ENCODE data around the gene KCNT1. TPM values are rescaled to one million over a fixed set of nuclear protein-coding genes. Genes with fewer than 3 reads are reported as not detected.

KCNT1 gene
- total RNA-seq, 2 donors from 2014 or later: under 0.01 TPM

- H3K27ac ChIP-seq: no peak overlapping the region
- TF ChIP-seq POLR2A (IDR thresholded peaks at IDR 0.05) (no peak), CTCF (IDR thresholded peaks at IDR 0.05) (no peak)
- H3K27me3 ChIP-seq: no peaks in the 10 kb centered on the region
- intact Hi-C loops (cut with DNase I): no loop called here
- no peaks in the 10 kb centered on the region for H3K4me1 ChIP-seq
- no peaks in the 10 kb centered on the region for H3K9me3 ChIP-seq
- DNase-seq (no peak), ATAC-seq (no peak)
- H3K4me3 ChIP-seq: no peak overlapping the region
- H3K36me3 ChIP-seq (replicated peaks in 1 of 2; ENCODE audit: insufficient read depth in 1 of 2, low read depth in 2 of 2): no peaks in the 10 kb centered on the region
- WGBS, 2 donors: 15 to 60% methylated on average over 5 to 22 of the region's 33 CpGs
These were observed 42.5 kb downstream of the KCNT1 start for GRCh38 chr9:135744333-135745070.

DNA sequence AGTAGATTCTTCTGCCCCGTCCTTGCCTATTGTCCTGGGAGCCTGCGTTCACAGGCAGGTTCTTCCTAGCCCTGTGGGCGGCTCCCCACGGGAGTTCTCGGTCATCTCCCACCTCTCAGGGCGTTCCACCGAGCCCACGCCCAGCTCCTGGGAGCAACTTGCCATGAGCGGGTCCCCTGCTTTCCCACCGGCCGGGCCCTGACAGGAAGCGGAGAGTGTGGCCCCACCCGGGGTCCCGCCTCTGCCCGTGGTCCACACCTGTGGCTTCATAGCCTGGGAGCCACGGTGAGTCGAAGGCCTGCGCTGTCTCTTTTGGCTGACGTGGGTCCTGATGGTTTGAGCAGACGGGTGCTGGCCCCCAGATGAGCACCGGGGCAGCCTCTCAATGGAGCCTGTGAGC is 43.2 kb downstream of the KCNT1 start:
- intact Hi-C loops (cut with DNase I): no loop called here
- 67 to 70% methylated on average over 11 to 21 of the region's 21 CpGs for WGBS, 2 donors
- TF ChIP-seq CTCF (IDR thresholded peaks at IDR 0.05) (no peak), POLR2A (IDR thresholded peaks at IDR 0.05) (no peak)
- ATAC-seq: no peak
- Histone ChIP-seq H3K4me1 (no peaks in the 10 kb centered on the region), H3K9me3 (no peaks in the 10 kb centered on the region), H3K36me3 (replicated peaks in 1 of 2; ENCODE audit: insufficient read depth in 1 of 2, low read depth in 2 of 2) (no peaks in the 10 kb centered on the region), H3K4me3 (no peak overlapping the region), H3K27me3 (no peaks in the 10 kb centered on the region), H3K27ac (no peak overlapping the region)
- DNase-seq: no peak

- DNase-seq: no peak
- WGBS, 2 donors: 60 to 69% methylated on average over 4 to 24 of the region's 24 CpGs
- ATAC-seq: no peak
- H3K4me3 ChIP-seq: no peak overlapping the region
- H3K9me3 ChIP-seq: no peaks in the 10 kb centered on the region
- no peaks in the 10 kb centered on the region for H3K4me1 ChIP-seq
- no peaks in the 10 kb centered on the region for H3K27me3 ChIP-seq
- no peak for TF ChIP-seq POLR2A (IDR thresholded peaks at IDR 0.05)
- H3K36me3 ChIP-seq (replicated peaks in 1 of 2; ENCODE audit: insufficient read depth in 1 of 2, low read depth in 2 of 2): no peaks in the 10 kb centered on the region
- no peak overlapping the region for H3K27ac ChIP-seq
- intact Hi-C loops (cut with DNase I): no loop called here
These were observed 43.8 kb downstream of the KCNT1 start for GRCh38 chr9:135745686-135746324.

- intact Hi-C loops (cut with DNase I): no loop called here
- 47 to 55% methylated on average over 8 to 9 of the region's 9 CpGs for WGBS, 2 donors
These were observed 44.6 kb downstream of the KCNT1 start for GRCh38 chr9:135746565-135746964.

More at GRCh38 chr9:135746565-135746964, 44.6 kb downstream of the KCNT1 start:
- DNase-seq (no peak), ATAC-seq (no peak)
- H3K27me3 ChIP-seq: no peaks in the 10 kb centered on the region
- H3K4me1 ChIP-seq: no peaks in the 10 kb centered on the region
- TF ChIP-seq POLR2A (IDR thresholded peaks at IDR 0.05): no peak
- TF ChIP-seq CTCF (IDR thresholded peaks at IDR 0.05): no peak
- no peaks in the 10 kb centered on the region for H3K9me3 ChIP-seq
- H3K36me3 ChIP-seq (replicated peaks in 1 of 2; ENCODE audit: insufficient read depth in 1 of 2, low read depth in 2 of 2): no peaks in the 10 kb centered on the region
- no peak overlapping the region for H3K4me3 ChIP-seq
- no peak overlapping the region for H3K27ac ChIP-seq
